GM12878 (cell line): Measurements from ENCODE around the gene CPA2. TPM values are rescaled to one million over a fixed set of nuclear protein-coding genes. Genes with fewer than 3 reads are reported as not detected.

Experiments
- ATAC-seq: fragments of 200-7000 bp; cut with Tn5 transposase; 3 replicates; pipeline ENCODE4 v1.9.1; 2020; ENCODE audit warnings: mild to moderate bottlenecking, moderate library complexity
- BruUV-seq: library from RNA; stranded (reverse); fragments of 400-500 nt; replicated peaks from 2 replicates; lab custom pipeline; 2021; lab: Mats Ljungman, UMichigan
- CTCF ChIA-PET: fragments of 300-600 bp; sonication (Branson Sonifier 250); formaldehyde crosslinking; extraction: SDS; loops from one replicate; lab custom pipeline; 2021; ENCODE audit warnings: inconsistent platforms; lab: Yijun Ruan, JAX
- POLR2A ChIA-PET: fragments of 350-600 bp; formaldehyde crosslinking; extraction: SDS; loops from one replicate; lab custom pipeline; 2021; ENCODE audit warnings: inconsistent platforms; lab: Charles Lee
- RAD21 ChIA-PET: fragments of 300-600 bp; sonication (Branson Sonifier 250); formaldehyde crosslinking; loops from one replicate; lab custom pipeline; 2023; ENCODE audit warnings: antibody characterized with exemption; ENCODE audit not compliant: unreplicated experiment; lab: Charles Lee
- SMC1A ChIA-PET: fragments of 300-600 bp; sonication (Branson Sonifier 250); formaldehyde crosslinking; loops from one replicate; lab custom pipeline; 2023; ENCODE audit not compliant: unreplicated experiment, uncharacterized antibody; lab: Charles Lee
- DNase-seq: peaks from one replicate; pipeline ENCODE4 v3.0.0-alpha.2; 2011; ENCODE audit warnings: low read depth, low spot score
- FAIRE-seq: peaks from 3 replicates; lab custom pipeline; 2011; peaks lifted over from hg19 to GRCh38; lab: Jason Lieb, UNC
- H2AFZ ChIP-seq: 2 replicates; pipeline ENCODE4 v1.6.0; 2011; ENCODE audit warnings: low read depth, low read length, control low read depth; ENCODE audit not compliant: control insufficient read depth
- H3K27ac ChIP-seq: 2 replicates; pipeline ENCODE4 v1.5.1; 2011; ENCODE audit warnings: control low read depth; ENCODE audit not compliant: control insufficient read depth, insufficient read depth
- H3K27me3 ChIP-seq, 2 experiments: replicated peaks in 1 of 2; 2 replicates each; pipeline versions ENCODE4 v1.6.0 to v1.6.1; 2011; ENCODE audit warnings: low read length in 1 of 2; ENCODE audit not compliant: control insufficient read depth in 2 of 2, insufficient read depth in 2 of 2
- H3K36me3 ChIP-seq, 2 experiments: 2 replicates each; pipeline ENCODE4 v1.5.1; 2011; ENCODE audit warnings: low read length in 1 of 2; ENCODE audit not compliant: control insufficient read depth in 2 of 2, insufficient read depth in 2 of 2
- H3K4me1 ChIP-seq: 2 replicates; pipeline ENCODE4 v1.6.1; 2011; ENCODE audit warnings: mild to moderate bottlenecking, low read length, moderate library complexity, mixed read lengths; ENCODE audit not compliant: control insufficient read depth, insufficient read depth
- H3K4me2 ChIP-seq: 2 replicates; pipeline ENCODE4 v1.6.0; 2011; ENCODE audit warnings: control low read depth; ENCODE audit not compliant: control insufficient read depth, insufficient read depth
- H3K4me3 ChIP-seq: fragments of 200-600 bp; sonication (generic); 2 replicates; pipeline ENCODE4 v1.5.1; 2016
- H3K79me2 ChIP-seq: 2 replicates; pipeline ENCODE4 v1.6.0; 2011; ENCODE audit warnings: low read length; ENCODE audit not compliant: control insufficient read depth, insufficient read depth
- H3K9ac ChIP-seq: 2 replicates; pipeline ENCODE4 v1.8.0; 2011; ENCODE audit warnings: low read length, control low read depth, mixed read lengths; ENCODE audit not compliant: control insufficient read depth, insufficient read depth
- H3K9me3 ChIP-seq: replicated peaks from 3 replicates; pipeline ENCODE4 v1.5.1; 2011; ENCODE audit warnings: mild to moderate bottlenecking, low read length; ENCODE audit not compliant: control insufficient read depth, insufficient read depth
- H4K20me1 ChIP-seq: 2 replicates; pipeline ENCODE4 v1.6.0; 2011; ENCODE audit not compliant: control insufficient read depth, insufficient read depth
- BRCA1 ChIP-seq: IDR thresholded peaks from 2 replicates; pipeline ENCODE4 v1.6.1; 2011; ENCODE audit warnings: low read depth, low read length, improper control_type of control experiment
- CHD2 ChIP-seq: IDR thresholded peaks from 2 replicates; pipeline ENCODE4 v1.6.1; 2011; ENCODE audit warnings: low read depth, low read length, improper control_type of control experiment, borderline replicate concordance
- CREM ChIP-seq: IDR thresholded peaks from 2 replicates; pipeline ENCODE4 v1.6.1; 2014; ENCODE audit warnings: antibody characterized with exemption, low read depth
- CTCF ChIP-seq, 3 experiments: IDR thresholded peaks in 2 of 3; conservative IDR thresholded peaks in 1 of 3; 2 replicates each; pipeline ENCODE4 v1.5.1; 2011; ENCODE audit warnings: low read depth in 3 of 3, low read length in 3 of 3, mild to moderate bottlenecking in 3 of 3, control low read depth in 2 of 3, moderate library complexity in 2 of 3, inconsistent platforms in 1 of 3, mixed read lengths in 1 of 3; ENCODE audit not compliant: control insufficient read depth in 2 of 3, insufficient read depth in 1 of 3; ENCODE audit errors: extremely low read depth in 1 of 3
- JUND ChIP-seq: IDR thresholded peaks from 2 replicates; pipeline ENCODE4 v1.6.1; 2012; ENCODE audit warnings: low read depth, mild to moderate bottlenecking, low read length, improper control_type of control experiment, moderate library complexity
- MAX ChIP-seq: IDR thresholded peaks from 2 replicates; pipeline ENCODE4 v1.6.1; 2012; ENCODE audit warnings: low read depth, low read length, improper control_type of control experiment
- PAX5 ChIP-seq: IDR thresholded peaks from 2 replicates; pipeline ENCODE4 v1.6.1; 2011; ENCODE audit warnings: low read depth, low read length, borderline replicate concordance
- RAD51 ChIP-seq: fragments of 450-650 bp; IDR thresholded peaks from 2 replicates; pipeline ENCODE4 v1.6.1; 2016; ENCODE audit warnings: moderate library complexity, mild to moderate bottlenecking, inconsistent platforms
- RCOR1 ChIP-seq: conservative IDR thresholded peaks from 2 replicates; pipeline ENCODE4 v1.6.1; 2012; ENCODE audit warnings: low read depth, low read length, improper control_type of control experiment
- RUNX3 ChIP-seq: IDR thresholded peaks from 2 replicates; pipeline ENCODE4 v1.6.1; 2012; ENCODE audit warnings: low read length, inconsistent platforms
- SMAD5 ChIP-seq: IDR thresholded peaks from 2 replicates; pipeline ENCODE4 v1.6.1; 2016; ENCODE audit warnings: antibody characterized with exemption, low read depth
- SMARCA5 ChIP-seq: fragments of 450-650 bp; IDR thresholded peaks from 2 replicates; pipeline ENCODE4 v1.6.1; 2017; ENCODE audit warnings: mild to moderate bottlenecking
- SRF ChIP-seq, 2 experiments: IDR thresholded peaks; 2 replicates each; pipeline ENCODE4 v1.6.1; 2011; ENCODE audit warnings: low read depth in 2 of 2, low read length in 2 of 2, mild to moderate bottlenecking in 1 of 2, moderate library complexity in 1 of 2
- TCF7 ChIP-seq: IDR thresholded peaks from 2 replicates; pipeline ENCODE4 v1.6.1; 2014; ENCODE audit warnings: antibody characterized with exemption, borderline replicate concordance
- ZBED1 ChIP-seq: IDR thresholded peaks from 2 replicates; pipeline ENCODE4 v1.6.1; 2016; ENCODE audit warnings: borderline replicate concordance
- WGBS: methylation state at CpG from one replicate; pipeline ENCODE4 v1.1.6; 2016; ENCODE audit warnings: low lambda C conversion rate; ENCODE audit not compliant: insufficient replicate concordance, insufficient coverage; ENCODE audit errors: missing lambda C conversion rate; 5-methylcytosine and 5-hydroxymethylcytosine counted together
- in situ Hi-C: fragments of 300-500 bp; cut with MboI; formaldehyde crosslinking; loops from 9 replicates; pipeline ENCODE4 v1.14.3; 2018; ENCODE audit warnings: mixed read lengths
- intact Hi-C: fragments of 100-400 bp; cut with micrococcal nuclease; formaldehyde crosslinking; loops from one replicate; pipeline ENCODE4 v1.14.2; 2022; ENCODE audit not compliant: unreplicated experiment
- polyA plus RNA-seq, 11 experiments: library from polyadenylated mRNA; depleted of rRNA in 4 of 11; unstranded in 6 of 11; stranded (reverse) in 5 of 11; fragments of >200 nt; fragmentation: Nextera tagmentation in 4 of 11; fragmentation: Illumina TruSeq in 1 of 11; extraction: Ambion mirVana in 4 of 11; extraction: Trizol in 1 of 11; gene quantifications; 1 replicate in 1 of 11; 2 replicates in 10 of 11; pipeline versions ENCODE4 v1.2.1 to v1.2.3, GENCODE V29; 2011 to 2016; ENCODE audit warnings: inconsistent platforms in 2 of 11, missing spikeins in 2 of 11, low read depth in 1 of 11
- total RNA-seq, 4 experiments: library from RNA; depleted of rRNA in 3 of 4; stranded (reverse); fragments of >200 nt in 3 of 4; fragmentation: Illumina TruSeq in 1 of 4; extraction: Trizol in 1 of 4; gene quantifications; 2 replicates each; pipeline versions ENCODE4 v1.2.1 to v1.2.3, GENCODE V29; 2013 to 2021
- TF ChIP-seq, protein P1 (sequence below): fragments of 450-650 bp; IDR thresholded peaks from 2 replicates; pipeline ENCODE4 v1.6.1; 2018; ENCODE audit warnings: borderline replicate concordance, mild to moderate bottlenecking; ENCODE audit not compliant: partially characterized antibody

Gene CPA2
- total and polyA plus RNA-seq, 10 of the 15 experiments (the other 5 are each of a cell fraction or from before 2014, with no cell fraction given), result 0.04 to 1.9 TPM; not detected in 8

- TF ChIP-seq RCOR1 (no peak), PAX5 (no peak), ZBED1 (no peak), BRCA1 (no peak), SMAD5 (no peak), RUNX3 (no peak), RAD51 (no peak), SRF (IDR thresholded peaks at IDR 0.05; ENCODE audit: low read depth in 2 of 2, low read length in 2 of 2) (no peak), CREM (no peak)
- TF ChIP-seq, protein P1, sequence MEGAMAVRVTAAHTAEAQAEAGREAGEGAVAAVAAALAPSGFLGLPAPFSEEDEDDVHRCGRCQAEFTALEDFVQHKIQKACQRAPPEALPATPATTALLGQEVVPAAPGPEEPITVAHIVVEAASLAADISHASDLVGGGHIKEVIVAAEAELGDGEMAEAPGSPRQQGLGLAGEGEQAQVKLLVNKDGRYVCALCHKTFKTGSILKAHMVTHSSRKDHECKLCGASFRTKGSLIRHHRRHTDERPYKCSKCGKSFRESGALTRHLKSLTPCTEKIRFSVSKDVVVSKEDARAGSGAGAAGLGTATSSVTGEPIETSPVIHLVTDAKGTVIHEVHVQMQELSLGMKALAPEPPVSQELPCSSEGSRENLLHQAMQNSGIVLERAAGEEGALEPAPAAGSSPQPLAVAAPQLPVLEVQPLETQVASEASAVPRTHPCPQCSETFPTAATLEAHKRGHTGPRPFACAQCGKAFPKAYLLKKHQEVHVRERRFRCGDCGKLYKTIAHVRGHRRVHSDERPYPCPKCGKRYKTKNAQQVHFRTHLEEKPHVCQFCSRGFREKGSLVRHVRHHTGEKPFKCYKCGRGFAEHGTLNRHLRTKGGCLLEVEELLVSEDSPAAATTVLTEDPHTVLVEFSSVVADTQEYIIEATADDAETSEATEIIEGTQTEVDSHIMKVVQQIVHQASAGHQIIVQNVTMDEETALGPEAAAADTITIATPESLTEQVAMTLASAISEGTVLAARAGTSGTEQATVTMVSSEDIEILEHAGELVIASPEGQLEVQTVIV, result no peak
- TF ChIP-seq, all 136 proteins: peak for 0
These were observed 63.0 kb downstream of the CPA2 start (continued) for GRCh38 chr7:130329681-130330080.

GRCh38 chr7:130332259-130333053 is 65.8 kb downstream of the CPA2 start:
- in situ Hi-C loops, result no loop called here

More at GRCh38 chr7:130332259-130333053, 65.8 kb downstream of the CPA2 start:
- no peak for ATAC-seq
- Histone ChIP-seq H3K4me3 (no peak overlapping the region), H3K4me2 (no peak overlapping the region), H3K4me1 (no peaks in the 10 kb centered on the region), H3K27ac (no peak overlapping the region), H3K9me3 (no peaks in the 10 kb centered on the region), H3K27me3 (no peaks in the 10 kb centered on the region), H4K20me1 (no peaks in the 10 kb centered on the region), H3K79me2 (no peaks in the 10 kb centered on the region), H2AFZ (no peak overlapping the region), H3K9ac (no peak overlapping the region), H3K36me3 (no peaks in the 10 kb centered on the region)
- ChIA-PET RAD21 (no interaction called here), SMC1A (interaction anchor here (1.4 kb wide), 1 partner anchor 12 kb away, joined by 4 read pairs; the partner anchor contains the start of gene CPA5), POLR2A (no interaction called here), CTCF (interaction anchor here (1.2 to 1.9 kb wide), 2 partner anchors 9 to 73 kb away, joined by 3 to 4 read pairs; no protein-coding TSS in a partner anchor)
- DNase-seq, result no peak
- 50% methylated on average over 4 of the region's 4 CpGs for WGBS
- TF ChIP-seq CTCF (IDR thresholded peaks at IDR 0.05 in 2 of 3, conservative IDR thresholded peaks at IDR 0.05 in 1 of 3; ENCODE audit: control insufficient read depth in 2 of 3, extremely low read depth in 1 of 3, insufficient read depth in 1 of 3, low read depth in 3 of 3, low read length in 3 of 3) (no peak), JUND (no peak), CHD2 (no peak), MAX (no peak), TCF7 (no peak), RAD51 (no peak), SMARCA5 (no peak)
- TF ChIP-seq, protein P1, result no peak
- BruUV-seq, result no TSS peak
- FAIRE-seq, result no peak
- intact Hi-C loops, result no loop called here
